Measurements from ENCODE around the gene YJEFN3. TPM values are rescaled to one million over a fixed set of nuclear protein-coding genes. Genes with fewer than 3 reads are reported as not detected.

YJEFN3 gene
- polyA plus RNA-seq, 1 experiment = 1.2 TPM

DNA sequence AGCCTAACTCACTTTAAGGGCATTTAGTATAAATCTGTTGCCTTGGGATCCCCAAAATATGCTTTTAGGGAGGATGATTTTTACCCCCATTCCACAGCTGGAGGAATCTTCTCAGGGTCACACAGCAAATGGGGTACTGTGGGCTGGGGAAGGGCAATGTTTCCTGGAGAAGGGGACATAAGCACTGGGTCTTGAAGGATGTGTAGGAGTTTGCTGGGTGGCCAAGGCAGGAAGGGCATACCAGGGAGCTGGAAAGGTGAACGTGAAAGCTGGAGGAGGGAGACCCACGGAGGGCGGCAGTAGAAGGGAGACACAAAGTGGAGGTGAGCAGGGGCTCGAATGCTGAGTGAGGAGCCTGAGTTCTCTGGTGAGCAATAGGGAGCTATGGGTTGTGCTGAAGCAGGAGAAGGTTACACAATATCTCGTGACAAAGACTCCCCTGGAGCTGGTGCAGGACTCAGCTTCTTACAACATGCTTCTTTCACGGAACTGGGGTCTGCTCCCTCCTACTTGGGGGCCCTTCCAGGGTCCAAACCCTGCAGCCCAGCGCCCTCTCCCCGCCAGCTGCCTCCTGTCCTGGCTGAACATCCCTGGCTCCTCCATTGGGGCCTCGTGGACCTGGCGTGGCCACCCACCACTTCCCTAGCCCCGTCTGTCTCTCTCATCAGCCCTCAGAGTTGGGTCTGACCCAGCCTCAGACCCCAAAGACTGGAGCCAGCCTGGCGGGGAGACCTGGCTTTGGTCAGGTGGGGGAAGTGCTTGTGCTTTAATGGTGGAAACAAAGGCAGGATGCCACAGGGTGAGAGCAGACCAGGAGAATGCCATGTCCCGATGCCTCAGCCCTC lies 20.4 kb downstream of the YJEFN3 start:
- TF ChIP-seq, protein P1, sequence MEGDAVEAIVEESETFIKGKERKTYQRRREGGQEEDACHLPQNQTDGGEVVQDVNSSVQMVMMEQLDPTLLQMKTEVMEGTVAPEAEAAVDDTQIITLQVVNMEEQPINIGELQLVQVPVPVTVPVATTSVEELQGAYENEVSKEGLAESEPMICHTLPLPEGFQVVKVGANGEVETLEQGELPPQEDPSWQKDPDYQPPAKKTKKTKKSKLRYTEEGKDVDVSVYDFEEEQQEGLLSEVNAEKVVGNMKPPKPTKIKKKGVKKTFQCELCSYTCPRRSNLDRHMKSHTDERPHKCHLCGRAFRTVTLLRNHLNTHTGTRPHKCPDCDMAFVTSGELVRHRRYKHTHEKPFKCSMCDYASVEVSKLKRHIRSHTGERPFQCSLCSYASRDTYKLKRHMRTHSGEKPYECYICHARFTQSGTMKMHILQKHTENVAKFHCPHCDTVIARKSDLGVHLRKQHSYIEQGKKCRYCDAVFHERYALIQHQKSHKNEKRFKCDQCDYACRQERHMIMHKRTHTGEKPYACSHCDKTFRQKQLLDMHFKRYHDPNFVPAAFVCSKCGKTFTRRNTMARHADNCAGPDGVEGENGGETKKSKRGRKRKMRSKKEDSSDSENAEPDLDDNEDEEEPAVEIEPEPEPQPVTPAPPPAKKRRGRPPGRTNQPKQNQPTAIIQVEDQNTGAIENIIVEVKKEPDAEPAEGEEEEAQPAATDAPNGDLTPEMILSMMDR (IDR thresholded peaks at IDR 0.05; ENCODE audit: low read depth, low read length) = no peak
- ChIA-PET CTCF (interaction anchor here (7.7 kb wide), 1 partner anchor 17 kb away, joined by 58 read pairs; no protein-coding TSS in a partner anchor), POLR2A (interaction anchor here (1.2 kb wide), 1 partner anchor 17 kb away, joined by 3 read pairs; no protein-coding TSS in a partner anchor)
- Histone ChIP-seq H3K9me3 (ENCODE audit: control insufficient read depth, insufficient read depth, low read length) (peaks cover 27% of the 10 kb centered on the region; the same call in 1 of the 2 replicates), H3K4me3 (ENCODE audit: low read depth, low read length) (no peak overlapping the region), H3K27ac (ENCODE audit: low read depth, low read length) (no peak overlapping the region), H3K27me3 (ENCODE audit: control insufficient read depth, insufficient read depth, low read length) (peaks cover 11% of the 10 kb centered on the region)
- DNase-seq (ENCODE audit: low read depth, low spot score) = no peak

DNA sequence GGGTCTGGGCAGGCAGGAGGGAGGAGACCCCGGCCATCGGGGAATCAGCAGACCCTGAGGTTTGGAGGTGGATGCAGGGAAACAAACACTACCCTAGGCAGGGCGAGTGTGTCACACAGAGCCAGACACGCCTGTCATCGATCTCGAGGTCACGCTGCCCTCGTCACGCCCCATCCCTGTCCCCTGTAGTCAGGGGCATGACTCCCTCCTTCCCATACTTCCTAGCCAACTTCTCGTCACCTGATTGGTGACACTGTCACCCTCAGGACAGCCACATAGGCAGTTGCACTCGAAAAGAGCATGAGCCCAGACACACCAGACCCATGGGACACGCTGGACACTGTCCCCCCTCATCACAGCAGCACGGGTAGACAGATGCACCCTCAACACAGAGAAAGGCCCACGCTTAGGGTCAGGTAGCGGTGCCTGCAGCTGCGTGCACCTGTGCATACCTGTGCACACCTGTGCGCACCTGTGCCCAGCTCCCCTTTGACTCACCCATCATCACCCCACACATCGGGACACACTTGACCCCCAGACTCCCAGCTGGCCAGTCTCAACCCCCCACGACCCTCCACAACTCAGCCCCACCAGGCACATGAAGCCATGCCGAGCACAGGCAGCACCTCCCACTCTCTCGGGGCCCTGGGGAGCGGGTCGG lies 21.2 kb downstream of the YJEFN3 start:
- POLR2A ChIA-PET = interaction anchor here (0.6 kb wide), 1 partner anchor 16 kb away, joined by 8 read pairs; no protein-coding TSS in a partner anchor
- no peak overlapping the region for H3K4me3 ChIP-seq (ENCODE audit: low read depth, low read length)
- H3K27me3 ChIP-seq (ENCODE audit: control insufficient read depth, insufficient read depth, low read length) = peaks cover 11% of the 10 kb centered on the region
- TF ChIP-seq, protein P1 (IDR thresholded peaks at IDR 0.05; ENCODE audit: low read depth, low read length) = no peak
- no peak overlapping the region for H3K27ac ChIP-seq (ENCODE audit: low read depth, low read length)
- H3K9me3 ChIP-seq (ENCODE audit: control insufficient read depth, insufficient read depth, low read length) = peaks cover 19% of the 10 kb centered on the region; the same call in 1 of the 2 replicates
- CTCF ChIA-PET = interaction anchor here (7.7 kb wide), 1 partner anchor 18 kb away, joined by 58 read pairs; no protein-coding TSS in a partner anchor
- DNase-seq (ENCODE audit: low read depth, low spot score) = no peak

GRCh38 chr19:19550485-19550929 lies 21.8 kb downstream of the YJEFN3 start:
- peaks cover 13% of the 10 kb centered on the region; the same call in 1 of the 2 replicates for H3K9me3 ChIP-seq (ENCODE audit: control insufficient read depth, insufficient read depth, low read length)
- TF ChIP-seq, protein P1 (IDR thresholded peaks at IDR 0.05; ENCODE audit: low read depth, low read length) = no peak
- H3K27ac ChIP-seq (ENCODE audit: low read depth, low read length) = no peak overlapping the region
- ChIA-PET CTCF (interaction anchor here (1.0 to 7.7 kb wide), 2 partner anchors 19 to 65 kb away, joined by 9 to 58 read pairs; no protein-coding TSS in a partner anchor), POLR2A (interaction anchor here (0.6 kb wide), 1 partner anchor 16 kb away, joined by 8 read pairs; no protein-coding TSS in a partner anchor)
- H3K27me3 ChIP-seq (ENCODE audit: control insufficient read depth, insufficient read depth, low read length) = peaks cover 11% of the 10 kb centered on the region
- DNase-seq (ENCODE audit: low read depth, low spot score) = no peak
- H3K4me3 ChIP-seq (ENCODE audit: low read depth, low read length) = no peak overlapping the region

DNA sequence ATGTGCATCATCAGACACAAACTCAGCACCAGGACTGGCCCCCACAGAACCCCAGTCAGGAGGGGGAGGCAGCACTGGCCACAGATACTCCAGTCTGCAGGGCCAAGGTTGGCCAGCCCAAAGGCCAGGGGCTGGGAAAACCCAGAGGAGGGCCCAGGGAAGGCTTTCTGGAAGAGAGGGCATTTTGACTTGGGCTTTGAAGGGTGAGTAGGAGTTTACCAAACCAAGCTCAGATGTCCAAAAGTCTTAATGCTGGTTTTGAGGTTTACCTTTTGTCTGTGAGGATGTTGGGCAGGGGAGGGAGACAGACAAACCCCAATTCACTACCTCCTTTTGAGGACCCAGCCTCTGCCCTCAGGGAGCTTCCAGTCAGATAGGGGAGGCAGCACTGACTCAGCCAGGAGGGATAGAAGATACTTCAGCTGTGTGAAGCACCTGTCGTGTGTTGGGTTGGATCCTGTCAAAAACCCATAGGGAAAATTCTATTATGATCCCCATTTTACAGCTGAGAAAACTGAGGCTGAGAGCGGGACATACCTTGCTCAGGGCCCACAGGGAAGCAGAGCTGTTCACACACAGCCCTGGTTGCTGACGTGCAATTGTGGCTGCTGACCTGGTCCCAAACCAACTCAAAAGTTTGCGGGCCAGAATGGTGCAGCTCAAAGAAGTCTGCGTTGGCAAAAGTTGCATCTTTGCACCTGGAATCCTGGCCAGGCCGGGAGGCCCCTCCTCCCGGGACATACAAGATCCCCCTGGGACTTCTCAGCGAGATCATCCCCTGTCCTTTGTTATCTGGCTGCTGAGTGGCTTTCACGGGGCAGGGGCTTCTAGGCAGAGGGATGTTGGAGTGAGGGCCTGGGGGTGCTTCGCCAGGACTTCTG lies 22.5 kb downstream of the YJEFN3 start:
- ChIA-PET POLR2A (interaction anchor here (0.6 kb wide), 1 partner anchor 27 kb away, joined by 5 read pairs; no protein-coding TSS in a partner anchor), CTCF (interaction anchor here (1.0 to 7.7 kb wide), 5 partner anchors 9 to 64 kb away, joined by 3 to 58 read pairs (median 9); no protein-coding TSS in a partner anchor)
- Histone ChIP-seq H3K9me3 (ENCODE audit: control insufficient read depth, insufficient read depth, low read length) (peaks cover 10% of the 10 kb centered on the region; the same call in 1 of the 2 replicates), H3K4me3 (ENCODE audit: low read depth, low read length) (no peak overlapping the region), H3K27me3 (ENCODE audit: control insufficient read depth, insufficient read depth, low read length) (peaks cover 11% of the 10 kb centered on the region), H3K27ac (ENCODE audit: low read depth, low read length) (no peak overlapping the region)
- TF ChIP-seq, protein P1 (IDR thresholded peaks at IDR 0.05; ENCODE audit: low read depth, low read length) = no peak
- DNase-seq (ENCODE audit: low read depth, low spot score) = no peak

Data from AG04450 (cell line).